ACC112 (cell line): Measurements from ENCODE around the gene ZMAT2.

Experiments
- H2AFZ ChIP-seq: fragments of 200-600 bp; sonication (generic); one replicate; pipeline ENCODE4 v1.6.0; 2017; ENCODE audit warnings: antibody characterized with exemption, low read length; ENCODE audit not compliant: unreplicated experiment
- H3K27ac ChIP-seq: fragments of 200-600 bp; sonication (generic); 2 replicates; pipeline ENCODE4 v1.5.1; 2014; ENCODE audit warnings: low read depth, mild to moderate bottlenecking, antibody characterized with exemption, low read length, moderate library complexity
- H3K27me3 ChIP-seq: fragments of 200-600 bp; sonication (generic); 2 replicates; pipeline ENCODE4 v1.6.1; 2014; ENCODE audit warnings: mild to moderate bottlenecking, antibody characterized with exemption, low read length, moderate library complexity, mixed read lengths; ENCODE audit not compliant: insufficient read depth
- H3K36me3 ChIP-seq: fragments of 200-600 bp; sonication (generic); 2 replicates; pipeline ENCODE4 v1.6.1; 2016; ENCODE audit warnings: mild to moderate bottlenecking, antibody characterized with exemption, low read length, moderate library complexity, mixed read lengths; ENCODE audit not compliant: insufficient read depth
- H3K4me1 ChIP-seq: fragments of 200-600 bp; sonication (generic); one replicate; pipeline ENCODE4 v1.6.1; 2016; ENCODE audit warnings: low read length, mixed read lengths; ENCODE audit not compliant: insufficient read depth, unreplicated experiment, control insufficient read depth
- H3K4me3 ChIP-seq: fragments of 200-600 bp; sonication (generic); 2 replicates; pipeline ENCODE4 v1.5.1; 2014; ENCODE audit warnings: mild to moderate bottlenecking, low read depth, low read length
- H3K79me2 ChIP-seq: fragments of 200-600 bp; sonication (generic); one replicate; pipeline ENCODE4 v1.6.0; 2016; ENCODE audit warnings: low read length; ENCODE audit not compliant: control insufficient read depth, unreplicated experiment, insufficient read depth

The ZMAT2 gene

DNA sequence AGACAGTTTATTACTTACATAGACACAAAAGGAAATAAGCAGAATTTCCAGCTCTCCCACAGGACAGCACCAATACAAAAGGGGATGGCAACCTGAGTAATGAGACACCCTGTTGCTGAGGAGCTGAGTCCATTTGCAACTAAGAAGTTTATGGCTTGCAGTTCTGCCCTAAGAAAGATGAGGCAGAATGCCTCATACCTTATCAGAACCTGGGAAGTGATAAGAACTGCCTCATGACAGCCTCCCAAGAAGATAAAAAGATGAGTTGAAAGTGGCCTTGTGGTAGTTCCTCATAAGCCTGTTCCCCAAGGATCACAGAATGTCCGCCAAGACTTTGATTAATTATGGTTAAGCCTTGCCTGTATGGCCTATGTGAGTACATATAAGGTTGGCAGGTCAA lies 41.7 kb downstream of the ZMAT2 start:
- Histone ChIP-seq H3K27me3 (peaks cover 12% of the 10 kb centered on the region), H3K4me1 (no peaks in the 10 kb centered on the region), H2AFZ (no peak overlapping the region), H3K79me2 (no peaks in the 10 kb centered on the region), H3K36me3 (no peaks in the 10 kb centered on the region), H3K4me3 (no peak overlapping the region), H3K27ac (no peak overlapping the region)

DNA sequence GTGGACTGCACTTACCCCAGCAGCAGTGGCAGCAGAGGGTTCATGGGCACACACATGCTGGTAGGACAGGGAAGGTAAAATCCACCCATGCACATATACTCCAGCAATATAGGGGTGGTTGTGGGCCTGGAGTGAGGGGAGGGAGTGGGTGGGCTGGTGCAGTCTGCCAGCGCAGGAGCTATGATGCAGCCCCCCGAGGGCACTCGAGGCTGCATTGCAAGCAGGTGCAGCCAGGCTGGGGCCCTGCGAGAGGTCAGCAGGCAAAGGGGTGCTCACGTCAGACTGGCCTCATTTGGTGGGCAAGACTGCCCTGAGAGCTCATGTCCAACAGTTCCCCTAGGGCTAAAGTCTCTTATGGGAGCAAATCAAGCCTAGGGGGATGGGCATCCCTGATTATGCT lies 53.3 kb downstream of the ZMAT2 start:
- H3K27ac ChIP-seq: no peak overlapping the region
- no peaks in the 10 kb centered on the region for H3K79me2 ChIP-seq
- no peak overlapping the region for H2AFZ ChIP-seq
- no peaks in the 10 kb centered on the region for H3K4me1 ChIP-seq
- H3K4me3 ChIP-seq: no peak overlapping the region
- H3K27me3 ChIP-seq: 0 out of 2 replicates have a peak, but pooled peaks cover 3% of the 10 kb centered on the region
- H3K36me3 ChIP-seq: no peaks in the 10 kb centered on the region
